HG03575 (cell line): ENCODE results near the gene VLDLR.
"Not testable (repeated sequence)": the region's sequence is repeated elsewhere in the genome, so short reads cannot be mapped to it uniquely, and the experiment has no call there.

Experiments
- ATAC-seq: cut with Tn5 transposase; IDR thresholded peaks from one replicate; pipeline ENCODE4 v1.9.1; 2021; ENCODE audit not compliant: unreplicated experiment, insufficient number of reproducible peaks, low FRiP score; ENCODE audit errors: extremely low read depth

Gene VLDLR

GRCh38 chr9:2700398-2700797 is 78.8 kb downstream of the VLDLR start:
- no peak for ATAC-seq

- ATAC-seq = no peak
Measured at GRCh38 chr9:2700909-2701550, 79.4 kb downstream of the VLDLR start.

DNA sequence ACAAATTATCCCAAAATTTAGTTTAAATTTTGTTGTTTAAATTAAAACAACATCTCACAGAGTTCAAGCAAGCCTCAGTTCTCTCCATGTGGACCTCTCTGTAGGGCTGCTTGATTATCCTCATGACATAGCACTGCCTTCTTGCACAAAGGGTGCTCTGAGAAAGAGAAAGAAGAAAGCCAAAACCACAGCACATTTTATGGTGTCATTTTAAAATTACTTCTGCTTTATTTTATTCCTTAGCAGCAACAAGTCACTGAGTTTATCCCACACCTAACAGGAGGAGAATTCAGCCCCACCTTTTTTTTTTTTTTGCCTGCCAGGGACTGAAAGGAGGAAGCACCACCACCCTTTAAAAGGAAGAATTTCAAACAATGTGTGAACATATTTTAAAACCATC is 82.9 kb downstream of the VLDLR start:
- ATAC-seq = no peak

DNA sequence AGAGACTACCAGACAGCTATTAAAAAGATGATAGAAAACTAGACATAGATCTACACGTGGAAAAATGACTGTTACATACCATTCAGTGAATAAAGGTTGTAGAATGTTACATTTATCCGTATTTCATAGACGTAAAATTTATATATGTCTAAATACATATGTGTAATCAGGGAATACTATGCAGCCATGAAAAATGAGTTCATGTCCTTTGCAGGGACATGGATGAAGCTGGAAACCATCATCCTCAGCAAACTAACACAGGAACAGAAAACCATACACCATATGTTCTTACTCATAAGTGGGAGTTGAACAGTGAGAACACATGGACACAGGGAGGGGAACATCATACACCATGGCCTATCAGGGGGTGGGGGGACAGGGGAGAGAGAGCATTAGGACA is 85.7 kb downstream of the VLDLR start:
- not testable (repeated sequence) for ATAC-seq
